ENCODE data around the gene TTC33. TPM values are rescaled to one million over a fixed set of nuclear protein-coding genes. Genes with fewer than 3 reads are reported as not detected.

TTC33 gene
- total RNA-seq, 1 donor from 2014 or later: 7.0 TPM

DNA sequence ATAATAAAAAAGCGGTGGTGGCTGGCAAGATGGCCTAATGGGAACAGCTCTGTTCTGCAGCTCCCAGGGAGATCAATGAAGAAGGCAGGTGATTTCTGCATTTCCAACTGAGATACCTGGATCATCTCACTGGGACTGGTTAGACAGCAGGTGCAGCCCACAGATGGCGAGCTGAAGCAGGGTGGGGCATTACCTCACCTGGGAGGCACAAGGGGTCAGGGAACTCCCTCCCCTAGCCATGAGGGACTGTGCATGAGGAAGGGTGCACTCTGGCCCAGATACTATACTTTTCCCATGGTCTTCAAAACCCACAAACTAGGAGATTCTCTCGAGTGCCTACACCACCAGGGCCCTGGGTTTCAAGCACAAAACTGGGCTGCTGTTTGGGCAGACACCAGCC is 121.6 kb downstream of the TTC33 start:
- Histone ChIP-seq H3K4me3 (no peak overlapping the region), H3K27ac (no peak overlapping the region), H3K9me3 (peaks cover 0 to 8% of the 10 kb centered on the region in 2 donors), H3K4me1 (no peaks in the 10 kb centered on the region), H3K27me3 (no peaks in the 10 kb centered on the region), H3K36me3 (no peaks in the 10 kb centered on the region)
- no peak for DNase-seq (ENCODE audit: low spot score in 2 of 2)
- intact Hi-C loops (cut with DNase I): no loop called here
- no peak for TF ChIP-seq CTCF (IDR thresholded peaks at IDR 0.05)

- intact Hi-C loops (cut with DNase I): no loop called here
- Histone ChIP-seq H3K4me1 (no peaks in the 10 kb centered on the region), H3K36me3 (no peaks in the 10 kb centered on the region), H3K9me3 (no peaks in the 10 kb centered on the region), H3K27ac (no peak overlapping the region), H3K4me3 (no peak overlapping the region), H3K27me3 (no peaks in the 10 kb centered on the region)
- no peak for TF ChIP-seq CTCF (IDR thresholded peaks at IDR 0.05)
- no peak for DNase-seq (ENCODE audit: low spot score in 2 of 2)
Measured at GRCh38 chr5:40631236-40631635, 124.5 kb downstream of the TTC33 start.

- no peaks in the 10 kb centered on the region for H3K27me3 ChIP-seq
- H3K36me3 ChIP-seq: no peaks in the 10 kb centered on the region
- DNase-seq (ENCODE audit: low spot score in 2 of 2): no peak
- no peak for TF ChIP-seq CTCF (IDR thresholded peaks at IDR 0.05)
- intact Hi-C loops (cut with DNase I): no loop called here
- H3K27ac ChIP-seq: no peak overlapping the region
- H3K4me3 ChIP-seq: no peak overlapping the region
- H3K9me3 ChIP-seq: no peaks in the 10 kb centered on the region
- H3K4me1 ChIP-seq: no peaks in the 10 kb centered on the region
Measured at GRCh38 chr5:40630126-40630525, 125.6 kb downstream of the TTC33 start.

- no peaks in the 10 kb centered on the region for H3K36me3 ChIP-seq
- H3K4me3 ChIP-seq: no peak overlapping the region
- no peaks in the 10 kb centered on the region for H3K4me1 ChIP-seq
- no peaks in the 10 kb centered on the region for H3K9me3 ChIP-seq
- H3K27me3 ChIP-seq: no peaks in the 10 kb centered on the region
- no peak for DNase-seq (ENCODE audit: low spot score in 2 of 2)
- TF ChIP-seq CTCF (IDR thresholded peaks at IDR 0.05): no peak
- intact Hi-C loops (cut with DNase I): no loop called here
- no peak overlapping the region for H3K27ac ChIP-seq
Measured at GRCh38 chr5:40628407-40628806, 127.4 kb downstream of the TTC33 start.

DNA sequence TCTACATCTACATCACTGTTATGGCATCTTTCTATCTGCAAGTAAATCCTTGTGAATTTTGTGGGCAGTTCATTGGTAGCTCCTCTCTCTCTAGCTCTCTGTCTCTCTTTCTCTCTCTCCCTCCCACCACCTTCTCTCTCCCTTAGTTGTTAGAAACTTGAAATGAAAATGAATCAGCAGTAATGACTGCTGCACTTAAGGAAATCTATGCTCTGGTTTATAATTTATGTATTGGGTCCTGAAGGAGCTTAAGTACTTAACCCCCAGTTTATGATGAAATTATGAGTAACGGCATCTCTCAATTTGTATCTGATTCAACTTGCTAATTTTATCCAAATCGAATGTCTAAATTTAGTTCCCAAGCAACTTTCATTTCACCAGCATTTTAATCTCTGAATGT is 128.1 kb downstream of the TTC33 start:
- no peak for TF ChIP-seq CTCF (IDR thresholded peaks at IDR 0.05)
- Histone ChIP-seq H3K4me1 (no peaks in the 10 kb centered on the region), H3K36me3 (no peaks in the 10 kb centered on the region), H3K4me3 (no peak overlapping the region), H3K27me3 (no peaks in the 10 kb centered on the region), H3K27ac (no peak overlapping the region), H3K9me3 (no peaks in the 10 kb centered on the region)
- DNase-seq (ENCODE audit: low spot score in 2 of 2): no peak
- intact Hi-C loops (cut with DNase I): no loop called here

- H3K27me3 ChIP-seq: no peaks in the 10 kb centered on the region
- intact Hi-C loops (cut with DNase I): no loop called here
- no peaks in the 10 kb centered on the region for H3K9me3 ChIP-seq
- no peak for DNase-seq (ENCODE audit: low spot score in 2 of 2)
- H3K4me3 ChIP-seq: no peak overlapping the region
- TF ChIP-seq CTCF (IDR thresholded peaks at IDR 0.05): no peak
- no peaks in the 10 kb centered on the region for H3K36me3 ChIP-seq
- no peaks in the 10 kb centered on the region for H3K4me1 ChIP-seq
- no peak overlapping the region for H3K27ac ChIP-seq
Measured at GRCh38 chr5:40626801-40627200, 129.0 kb downstream of the TTC33 start.
